Thoracic aorta (tissue), 2 donors: ENCODE data around the gene ZNF205. TPM values are rescaled to one million over a fixed set of nuclear protein-coding genes. Genes with fewer than 3 reads are reported as not detected.
"Not testable (repeated sequence)": the region's sequence is repeated elsewhere in the genome, so short reads cannot be mapped to it uniquely, and the experiment has no call there.

Experiments
- ATAC-seq: fragments of 150-250 bp; one replicate; pipeline ENCODE4 v1.8.0; 2017; ENCODE audit warnings: low read depth; ENCODE audit not compliant: insufficient number of reproducible peaks, low FRiP score
- DNase-seq: peaks from one replicate; pipeline ENCODE4 v3.0.0-alpha.2; 2020; ENCODE audit warnings: low spot score
- H3K27ac ChIP-seq, 2 donors: fragments of 200-600 bp; sonication (generic); 1 replicate in 1 of 2; 2 replicates in 1 of 2; pipeline ENCODE4 v1.5.1; 2016; ENCODE audit warnings: mild to moderate bottlenecking in 2 of 2, moderate library complexity in 2 of 2
- H3K27me3 ChIP-seq: fragments of 200-600 bp; sonication (generic); replicated peaks from 2 replicates; pipeline ENCODE4 v1.6.0; 2016; ENCODE audit warnings: mild to moderate bottlenecking; ENCODE audit not compliant: insufficient read depth
- H3K36me3 ChIP-seq: fragments of 200-600 bp; sonication (generic); one replicate; pipeline ENCODE4 v1.5.1; 2016
- H3K4me1 ChIP-seq, 2 donors: fragments of 200-600 bp; sonication (generic); 1 replicate in 1 of 2; 2 replicates in 1 of 2; pipeline versions ENCODE4 v1.5.1 to v1.6.0; 2016; ENCODE audit warnings: low read depth in 2 of 2, mild to moderate bottlenecking in 1 of 2; ENCODE audit not compliant: control insufficient read depth in 1 of 2
- H3K4me3 ChIP-seq: fragments of 200-600 bp; sonication (generic); 2 replicates; pipeline ENCODE4 v1.5.1; 2016; ENCODE audit warnings: mild to moderate bottlenecking
- H3K9me3 ChIP-seq: fragments of 200-600 bp; sonication (generic); 2 replicates; pipeline ENCODE4 v1.5.1; 2016
- total RNA-seq, 2 donors: library from RNA; depleted of rRNA; stranded (reverse); fragments of >200 nt; gene quantifications; one replicate each; pipeline versions ENCODE4 v1.1.0 to v1.2.3, GENCODE V29; 2016
- TF ChIP-seq, protein P1 (sequence below): fragments of 200-600 bp; sonication (generic); IDR thresholded peaks from one replicate; pipeline ENCODE4 v1.5.1; 2019; ENCODE audit warnings: antibody characterized with exemption

The ZNF205 gene
- total RNA-seq, 2 donors from 2014 or later: 16.4 to 19.4 TPM

- no peaks in the 10 kb centered on the region for H3K9me3 ChIP-seq
- H3K27ac ChIP-seq: no peak overlapping the region
- no peaks in the 10 kb centered on the region for H3K4me1 ChIP-seq
- H3K36me3 ChIP-seq: no peaks in the 10 kb centered on the region
- ATAC-seq: no peak
- TF ChIP-seq, protein P1, sequence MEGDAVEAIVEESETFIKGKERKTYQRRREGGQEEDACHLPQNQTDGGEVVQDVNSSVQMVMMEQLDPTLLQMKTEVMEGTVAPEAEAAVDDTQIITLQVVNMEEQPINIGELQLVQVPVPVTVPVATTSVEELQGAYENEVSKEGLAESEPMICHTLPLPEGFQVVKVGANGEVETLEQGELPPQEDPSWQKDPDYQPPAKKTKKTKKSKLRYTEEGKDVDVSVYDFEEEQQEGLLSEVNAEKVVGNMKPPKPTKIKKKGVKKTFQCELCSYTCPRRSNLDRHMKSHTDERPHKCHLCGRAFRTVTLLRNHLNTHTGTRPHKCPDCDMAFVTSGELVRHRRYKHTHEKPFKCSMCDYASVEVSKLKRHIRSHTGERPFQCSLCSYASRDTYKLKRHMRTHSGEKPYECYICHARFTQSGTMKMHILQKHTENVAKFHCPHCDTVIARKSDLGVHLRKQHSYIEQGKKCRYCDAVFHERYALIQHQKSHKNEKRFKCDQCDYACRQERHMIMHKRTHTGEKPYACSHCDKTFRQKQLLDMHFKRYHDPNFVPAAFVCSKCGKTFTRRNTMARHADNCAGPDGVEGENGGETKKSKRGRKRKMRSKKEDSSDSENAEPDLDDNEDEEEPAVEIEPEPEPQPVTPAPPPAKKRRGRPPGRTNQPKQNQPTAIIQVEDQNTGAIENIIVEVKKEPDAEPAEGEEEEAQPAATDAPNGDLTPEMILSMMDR: no peak
- no peak overlapping the region for H3K4me3 ChIP-seq
- no peak for DNase-seq
- no peaks in the 10 kb centered on the region for H3K27me3 ChIP-seq
Observed at GRCh38 chr16:3073448-3073847, 38.9 kb upstream of the ZNF205 start.

GRCh38 chr16:3074860-3075522 lies 37.4 kb upstream of the ZNF205 start:
- H3K4me3 ChIP-seq: no peak overlapping the region
- no peaks in the 10 kb centered on the region for H3K4me1 ChIP-seq
- H3K27me3 ChIP-seq: no peaks in the 10 kb centered on the region
- H3K27ac ChIP-seq: no peak overlapping the region
- no peaks in the 10 kb centered on the region for H3K9me3 ChIP-seq
- TF ChIP-seq, protein P1: no peak
- no peak for DNase-seq
- ATAC-seq: no peak
- H3K36me3 ChIP-seq: no peaks in the 10 kb centered on the region

DNA sequence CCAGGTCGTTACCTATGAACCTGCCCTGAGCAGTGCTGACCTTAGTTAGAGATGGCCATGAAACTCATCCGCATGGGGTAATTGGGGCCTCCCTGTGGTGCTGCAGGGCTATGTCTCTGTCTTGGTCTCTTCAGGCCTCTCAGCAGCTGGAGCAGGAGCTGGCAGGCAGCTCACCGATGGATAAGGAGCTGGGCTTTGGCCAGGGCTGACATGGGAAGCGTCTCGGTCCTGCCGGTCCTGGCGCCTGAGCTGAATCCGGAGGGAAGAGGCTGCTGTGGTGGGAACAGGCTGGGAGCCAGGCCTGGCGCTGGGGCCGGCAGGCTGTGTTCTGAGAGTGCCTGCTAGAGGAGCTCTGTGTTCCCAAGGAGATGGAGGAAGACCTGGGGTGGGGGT lies 36.9 kb upstream of the ZNF205 start:
- H3K4me3 ChIP-seq: no peak overlapping the region
- no peaks in the 10 kb centered on the region for H3K27me3 ChIP-seq
- TF ChIP-seq, protein P1: no peak
- no peaks in the 10 kb centered on the region for H3K4me1 ChIP-seq
- H3K36me3 ChIP-seq: no peaks in the 10 kb centered on the region
- H3K27ac ChIP-seq: no peak overlapping the region
- DNase-seq (no peak), ATAC-seq (no peak)
- H3K9me3 ChIP-seq: no peaks in the 10 kb centered on the region

DNA sequence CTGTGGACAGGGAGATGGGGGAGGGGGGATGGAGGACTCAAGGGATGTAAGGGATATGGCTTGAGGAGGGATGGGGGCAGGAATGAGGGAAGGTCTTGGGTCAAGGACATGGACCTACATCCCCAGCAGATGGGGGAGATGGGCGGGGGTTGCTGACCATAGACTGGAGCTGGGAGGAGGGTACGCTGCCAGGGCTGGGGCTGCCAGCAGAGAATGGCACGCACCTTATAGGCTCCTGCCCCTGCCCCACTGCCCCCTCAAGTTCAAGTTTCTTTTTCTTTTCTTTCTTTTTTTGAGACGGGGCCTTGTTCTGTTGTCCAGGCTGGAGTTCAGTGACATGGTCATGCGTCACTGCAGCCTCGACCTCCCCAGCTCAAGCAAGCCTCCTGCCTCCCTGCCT lies 36.4 kb upstream of the ZNF205 start:
- not testable (repeated sequence) for H3K27ac ChIP-seq, H3K4me1 ChIP-seq, H3K9me3 ChIP-seq, H3K4me3 ChIP-seq, H3K36me3 ChIP-seq, DNase-seq, ATAC-seq, H3K27me3 ChIP-seq

- Histone ChIP-seq H3K36me3 (no peaks in the 10 kb centered on the region), H3K4me1 (no peaks in the 10 kb centered on the region), H3K27me3 (no peaks in the 10 kb centered on the region), H3K9me3 (no peaks in the 10 kb centered on the region), H3K27ac (no peak overlapping the region), H3K4me3 (no peak overlapping the region)
- DNase-seq (no peak), ATAC-seq (no peak)
- TF ChIP-seq, protein P1: no peak
Observed at GRCh38 chr16:3076577-3076976, 35.8 kb upstream of the ZNF205 start.

GRCh38 chr16:3080024-3080423 lies 32.4 kb upstream of the ZNF205 start:
- H3K36me3 ChIP-seq: no peaks in the 10 kb centered on the region
- no peak overlapping the region for H3K4me3 ChIP-seq
- H3K9me3 ChIP-seq: no peaks in the 10 kb centered on the region
- H3K27ac ChIP-seq: no peak overlapping the region
- TF ChIP-seq, protein P1: no peak
- DNase-seq: no peak
- ATAC-seq: no peak
- H3K4me1 ChIP-seq: no peaks in the 10 kb centered on the region
- no peaks in the 10 kb centered on the region for H3K27me3 ChIP-seq

DNA sequence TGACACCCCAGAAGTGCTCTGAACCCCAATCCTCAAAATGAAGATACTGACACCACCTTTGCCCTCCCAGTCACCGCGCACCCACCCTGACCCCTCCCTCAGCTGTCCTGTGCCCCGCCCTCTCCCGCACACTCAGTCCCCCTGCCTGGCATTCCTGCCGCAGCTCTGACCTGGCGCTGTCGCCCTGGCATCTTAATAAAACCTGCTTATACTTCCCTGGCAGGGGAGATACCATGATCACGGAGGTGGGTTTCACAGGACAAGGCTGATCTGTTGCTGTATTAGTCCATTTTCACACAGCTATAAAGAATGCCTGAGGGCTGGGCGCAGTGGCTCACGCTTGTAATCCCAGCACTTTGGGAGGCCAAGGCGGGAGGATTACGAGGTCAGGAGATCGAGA lies 30.4 kb upstream of the ZNF205 start:
- H3K27me3 ChIP-seq: not testable (repeated sequence)

GRCh38 chr16:3083408-3083807 lies 29.0 kb upstream of the ZNF205 start:
- H3K4me1 ChIP-seq, H3K9me3 ChIP-seq, H3K27ac ChIP-seq, H3K4me3 ChIP-seq, H3K36me3 ChIP-seq, DNase-seq, ATAC-seq, H3K27me3 ChIP-seq: not testable (repeated sequence)

More for the DNA sequence above, 30.4 kb upstream of the ZNF205 start:
- not testable (repeated sequence) for H3K9me3 ChIP-seq, H3K36me3 ChIP-seq, H3K4me3 ChIP-seq, ATAC-seq, DNase-seq, H3K4me1 ChIP-seq, H3K27ac ChIP-seq
